Activated T-cell treated with anti-CD3 and anti-CD28 coated beads, Interleukin-2, amount 50 U/mL, for 1 hour (primary cell): ENCODE results near the gene STRA6.
"Not testable (repeated sequence)": the region's sequence is repeated elsewhere in the genome, so short reads cannot be mapped to it uniquely, and the experiment has no call there.

Experiments used
- DNase-seq: peaks from one replicate; pipeline ENCODE4 v3.0.0-alpha.2; 2020

STRA6 gene

GRCh38 chr15:74179983-74180880, 22.4 kb downstream of the STRA6 start:
- DNase-seq: no peak

- no peak for DNase-seq
These were observed 23.3 kb downstream of the STRA6 start for GRCh38 chr15:74179101-74179841.

GRCh38 chr15:74178326-74179100, 24.1 kb downstream of the STRA6 start:
- DNase-seq: no peak

- DNase-seq: no peak
These were observed 26.0 kb downstream of the STRA6 start for GRCh38 chr15:74176262-74177214.

GRCh38 chr15:74175271-74176191, 27.1 kb downstream of the STRA6 start:
- peak; percentile 11 for DNase-seq

- no peak for DNase-seq
These were observed 27.7 kb downstream of the STRA6 start for GRCh38 chr15:74174958-74175253.

- no peak for DNase-seq
These were observed 28.2 kb downstream of the STRA6 start for GRCh38 chr15:74174219-74174957.

GRCh38 chr15:74173380-74174218, 29.0 kb downstream of the STRA6 start, which contains the start of gene ISLR:
TSS of gene ISLR (plus strand) at chr15:74173710. CDS start at chr15:74174859, 1,149 bp downstream.
- no peak for DNase-seq

GRCh38 chr15:74172701-74173379, 29.7 kb downstream of the STRA6 start:
- DNase-seq: no peak

GRCh38 chr15:74171965-74172541, 30.5 kb downstream of the STRA6 start:
- DNase-seq: no peak

- no peak for DNase-seq
These were observed 31.6 kb downstream of the STRA6 start for GRCh38 chr15:74170875-74171578.

- no peak for DNase-seq
These were observed 32.3 kb downstream of the STRA6 start for GRCh38 chr15:74170071-74170844.

GRCh38 chr15:74168711-74169126, 33.9 kb downstream of the STRA6 start:
- DNase-seq: no peak

- no peak for DNase-seq
These were observed 34.7 kb downstream of the STRA6 start for GRCh38 chr15:74167891-74168331.

GRCh38 chr15:74165461-74165860, 37.1 kb downstream of the STRA6 start:
- no peak for DNase-seq

- not testable (repeated sequence) for DNase-seq
These were observed 40.4 kb downstream of the STRA6 start for GRCh38 chr15:74162195-74162536.

GRCh38 chr15:74160390-74160789, 42.2 kb downstream of the STRA6 start:
- DNase-seq: not testable (repeated sequence)
